NCI-H82 (cell line): ENCODE data around the gene SHC2.
"Not testable (repeated sequence)": the region's sequence is repeated elsewhere in the genome, so short reads cannot be mapped to it uniquely, and the experiment has no call there.

Experiments
- DNase-seq: peaks from one replicate; lab custom pipeline; 2025; lab: John Stamatoyannopoulos, UW

SHC2 gene

DNA sequence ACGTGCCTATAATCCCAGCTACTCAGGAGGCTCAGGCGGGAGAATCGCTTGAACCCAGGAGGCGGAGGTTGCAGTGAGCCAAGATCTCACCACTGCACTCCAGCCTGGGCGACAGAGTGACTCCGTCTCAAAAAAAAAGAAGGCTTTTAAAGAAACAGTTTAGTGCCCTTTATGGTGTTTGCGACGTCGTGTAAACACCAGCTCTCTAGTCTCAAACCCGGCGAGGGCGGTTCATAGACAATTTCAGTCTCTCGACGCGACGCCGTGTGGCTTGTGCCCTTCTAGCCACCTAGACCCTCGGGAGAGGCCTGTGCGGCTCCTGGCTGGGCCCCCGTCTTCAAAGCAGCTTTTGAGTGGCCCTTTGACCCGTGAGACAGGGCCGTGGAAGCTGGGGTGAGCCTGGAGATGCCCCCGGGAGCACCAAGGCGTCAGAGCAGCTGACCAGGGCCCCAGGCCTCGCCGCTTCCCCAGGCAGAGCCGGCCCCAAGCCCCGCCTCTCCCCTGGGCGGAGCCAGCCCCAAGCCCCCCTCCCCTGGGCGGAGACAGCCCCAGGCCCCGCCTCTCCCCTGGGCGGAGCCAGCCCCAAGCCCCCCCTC is 30.4 kb upstream of the SHC2 start:
- DNase-seq: no peak

DNA sequence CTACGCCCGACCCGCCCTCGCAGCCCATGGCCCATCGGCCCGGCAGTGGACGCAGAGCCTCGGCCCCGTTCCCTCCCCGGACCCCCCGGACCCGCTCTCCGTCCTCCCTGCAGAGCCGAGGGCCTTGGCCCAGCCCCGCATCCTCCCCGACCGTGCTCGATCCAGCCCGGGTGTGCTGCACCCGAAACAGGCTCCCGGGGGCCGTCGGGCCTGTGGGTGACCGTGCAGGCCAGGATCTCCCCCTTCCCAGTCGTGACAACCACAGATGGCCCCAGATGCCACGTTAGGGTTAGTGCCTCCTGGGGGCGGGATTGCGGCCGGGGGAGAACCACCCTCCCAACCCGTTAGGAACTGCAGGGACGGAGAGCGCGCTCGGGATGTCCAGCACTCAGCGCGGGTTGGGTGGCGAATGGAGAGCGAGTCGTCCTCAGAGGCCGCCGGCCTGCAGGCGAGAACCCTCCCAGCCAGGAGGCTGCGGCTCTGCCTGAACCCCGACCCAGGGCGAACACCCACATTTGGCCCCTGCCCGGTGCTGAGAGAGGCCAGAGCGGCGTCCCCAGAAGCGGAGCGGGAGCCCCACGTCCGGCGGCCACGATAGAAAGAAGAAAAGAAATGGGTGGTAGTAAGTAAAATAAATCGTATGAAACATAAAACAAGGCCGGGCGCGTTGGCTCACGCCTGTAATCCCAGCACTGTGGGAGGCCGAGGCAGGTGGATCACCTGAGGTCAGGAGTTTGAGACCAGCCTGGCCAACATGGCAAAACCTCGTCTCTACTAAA is 28.8 kb upstream of the SHC2 start:
- DNase-seq: no peak

DNA sequence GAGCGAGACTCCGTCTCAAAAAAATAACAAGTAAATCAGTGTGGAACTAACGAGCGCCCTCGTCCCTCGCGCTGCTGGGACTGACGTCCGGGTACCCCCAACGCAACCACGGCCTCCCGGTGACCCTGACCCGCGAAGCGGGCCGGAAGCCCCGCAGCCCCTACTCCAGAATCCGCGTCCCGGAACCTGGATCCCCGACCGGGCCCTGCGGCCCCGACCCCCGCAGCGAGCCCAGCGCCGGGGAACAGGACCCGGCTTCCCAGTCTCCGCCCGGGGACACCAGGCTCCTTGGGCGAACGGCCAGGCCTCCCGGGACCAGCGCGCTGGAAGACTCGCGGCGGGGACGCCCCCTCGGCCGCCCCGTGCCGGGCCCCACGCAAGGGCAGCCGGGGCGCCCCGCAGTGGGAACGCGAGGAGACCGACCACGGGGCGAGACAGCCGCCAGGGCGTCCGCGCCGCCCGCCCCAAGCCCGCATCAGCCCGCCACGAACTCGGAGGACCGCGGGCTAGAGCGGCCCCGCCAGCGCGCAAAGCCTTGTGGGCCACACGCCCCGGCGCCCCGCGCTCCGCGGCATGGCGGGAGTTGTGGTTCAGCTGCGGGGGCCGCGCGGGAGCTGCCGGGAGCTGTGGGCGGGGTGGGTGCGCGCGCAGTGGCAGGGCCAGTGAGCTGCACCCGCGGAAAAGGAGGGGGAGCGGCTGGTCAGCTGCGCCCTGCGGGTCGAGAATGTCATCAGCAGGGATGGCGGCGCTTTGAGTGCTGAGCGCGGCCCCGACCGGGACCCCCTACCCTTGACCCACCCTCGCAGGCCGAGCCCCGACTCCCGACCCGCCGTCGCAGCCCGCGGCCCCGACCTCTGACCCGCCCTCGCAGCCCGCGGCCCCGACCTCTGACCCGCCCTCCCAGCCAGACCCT is 27.9 kb upstream of the SHC2 start:
- peak; percentile 92 for DNase-seq

DNA sequence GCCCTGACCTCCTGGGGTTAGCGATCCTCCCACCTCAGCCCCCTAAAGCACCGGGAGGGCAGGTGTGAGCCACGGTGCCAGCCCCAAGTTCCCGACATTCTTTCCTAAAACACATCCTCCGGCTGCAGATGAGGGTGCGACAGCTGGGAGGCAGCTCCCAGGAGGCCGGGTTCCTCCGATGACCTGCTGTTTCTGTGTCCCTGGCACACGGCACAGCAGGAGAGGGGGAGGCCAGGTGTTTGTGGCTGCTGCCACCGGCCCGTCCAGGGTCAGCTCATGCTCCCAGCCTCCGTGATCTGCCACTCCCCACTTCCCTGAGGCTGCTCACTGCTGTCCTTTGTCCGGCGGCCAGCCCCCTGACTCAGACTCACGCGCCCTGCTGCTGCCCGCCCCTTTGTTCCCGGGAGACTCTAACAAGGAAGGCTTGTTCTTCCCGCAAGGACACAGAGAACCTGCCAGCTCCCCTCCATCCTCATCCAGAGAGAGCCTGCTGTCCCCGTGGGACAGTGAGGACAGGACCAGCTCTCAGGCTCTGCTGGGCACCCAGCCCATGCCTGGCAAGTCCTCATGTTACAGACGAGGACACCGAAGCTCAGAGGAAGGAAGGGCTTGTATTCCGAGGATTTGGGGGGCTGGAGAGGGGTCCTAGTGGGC is 24.9 kb upstream of the SHC2 start:
- peak; percentile 29 for DNase-seq

DNA sequence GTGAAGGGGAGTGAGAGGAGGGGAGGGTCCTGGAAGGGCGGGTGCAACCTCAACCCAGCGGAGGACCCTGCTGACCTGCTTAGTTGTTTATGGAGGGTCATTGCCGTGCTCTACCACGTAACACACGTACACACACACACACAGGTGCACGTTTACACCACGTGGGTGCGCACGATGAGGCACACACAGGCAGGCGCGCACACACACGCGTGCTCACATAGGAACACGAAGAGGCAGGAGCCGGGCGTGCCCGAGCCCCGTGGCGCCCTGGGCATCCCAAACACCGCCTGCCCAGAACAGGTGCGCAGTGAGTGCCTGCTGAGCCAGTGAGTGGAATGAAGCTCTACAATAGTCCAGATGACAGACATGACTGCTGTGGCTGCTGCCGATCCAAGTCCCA is 24.2 kb upstream of the SHC2 start:
- DNase-seq: no peak

DNA sequence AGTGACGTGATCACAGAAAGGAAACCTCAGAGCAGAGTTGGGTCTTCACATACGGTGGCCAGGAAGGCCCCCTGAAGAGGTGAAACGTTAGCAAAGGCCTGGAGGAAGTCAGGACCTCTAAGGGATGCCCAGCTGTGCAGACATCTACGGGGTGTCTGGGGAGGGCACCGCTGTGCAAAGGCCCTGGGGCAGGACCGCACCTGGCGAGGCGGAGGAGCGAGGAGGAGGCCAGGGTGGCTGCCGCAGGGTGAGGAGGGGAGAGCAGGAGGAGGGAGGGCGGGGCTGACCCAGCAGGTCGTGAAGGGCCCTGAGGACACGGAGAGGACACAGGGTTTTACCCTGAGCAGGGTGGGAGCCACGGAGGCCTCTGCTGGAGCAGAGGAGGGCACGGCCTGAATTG is 23.7 kb upstream of the SHC2 start:
- DNase-seq: no peak

DNA sequence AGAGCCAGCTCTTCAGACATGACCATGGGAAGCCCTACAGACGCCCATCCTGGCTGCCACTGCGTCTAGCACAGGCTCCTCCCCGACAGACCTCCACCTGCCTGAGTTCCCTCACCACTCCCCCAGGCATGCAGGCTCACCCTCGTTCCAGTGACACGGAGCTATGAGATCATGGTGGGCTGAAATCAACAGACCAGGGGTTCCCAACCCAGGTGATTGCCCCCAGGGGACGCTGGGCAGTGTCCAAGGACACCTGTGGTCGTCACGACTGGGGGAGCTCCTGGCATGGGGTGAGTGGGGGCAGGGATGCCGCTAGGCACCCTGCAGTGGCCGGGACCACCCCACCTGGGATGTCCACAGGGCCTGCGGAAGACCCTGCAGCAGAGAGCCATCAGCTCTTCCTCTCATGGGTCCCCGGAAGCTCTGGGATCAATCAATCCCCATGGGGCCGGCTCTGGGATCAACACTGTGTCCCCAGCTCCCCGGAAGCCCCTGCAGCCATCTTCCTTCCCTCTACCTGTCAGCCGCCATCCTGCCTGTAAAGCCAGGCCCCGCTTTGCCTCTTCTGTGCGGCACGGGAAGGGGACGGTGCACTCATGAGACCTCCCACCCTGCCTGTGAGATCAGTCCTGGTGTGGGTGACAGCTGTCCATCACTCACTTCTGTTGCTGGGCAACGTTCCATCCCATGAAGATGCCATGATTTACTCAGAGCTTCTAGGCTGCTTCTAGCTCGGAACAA is 22.7 kb upstream of the SHC2 start:
- peak; percentile 25 for DNase-seq

DNA sequence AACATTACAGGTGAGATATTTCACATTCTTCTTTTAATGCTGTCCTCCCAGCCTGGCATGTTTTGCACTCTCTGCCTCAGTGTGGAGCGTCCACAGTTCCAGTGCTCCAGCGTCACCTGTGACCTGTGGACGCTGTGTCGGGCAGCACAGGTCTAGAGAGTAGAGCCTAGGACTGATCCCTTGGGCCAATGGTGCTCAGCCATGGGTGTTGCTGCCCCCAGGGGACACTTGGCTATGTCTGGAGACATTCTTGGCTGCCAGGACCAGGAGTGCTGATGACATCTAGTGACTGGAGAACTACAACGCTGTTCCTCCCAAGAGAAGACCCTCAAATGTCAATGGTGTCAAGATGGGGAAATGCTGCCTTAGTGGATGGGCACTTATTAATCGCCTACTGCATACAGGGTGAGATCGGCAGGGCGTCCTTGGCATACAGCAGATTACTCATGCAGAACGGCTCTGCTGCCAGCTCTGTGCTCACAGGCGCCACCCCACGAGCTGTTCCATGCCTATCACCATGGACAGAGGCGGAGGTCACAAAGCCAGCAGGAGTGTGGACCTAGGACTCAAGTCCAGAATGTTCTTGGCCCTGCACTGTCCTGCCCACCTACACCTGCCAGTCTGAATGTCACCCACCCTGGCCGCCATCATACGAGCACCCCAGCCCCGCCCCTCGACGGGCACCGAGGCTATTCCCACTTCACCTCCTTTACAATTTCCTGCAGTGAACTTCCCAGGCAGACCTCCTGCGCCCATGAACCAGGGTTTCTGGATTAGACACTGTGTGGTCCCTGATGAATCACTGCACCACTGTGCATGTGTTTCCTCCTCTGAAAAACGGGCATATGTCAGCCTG is 21.6 kb upstream of the SHC2 start:
- no peak for DNase-seq

DNA sequence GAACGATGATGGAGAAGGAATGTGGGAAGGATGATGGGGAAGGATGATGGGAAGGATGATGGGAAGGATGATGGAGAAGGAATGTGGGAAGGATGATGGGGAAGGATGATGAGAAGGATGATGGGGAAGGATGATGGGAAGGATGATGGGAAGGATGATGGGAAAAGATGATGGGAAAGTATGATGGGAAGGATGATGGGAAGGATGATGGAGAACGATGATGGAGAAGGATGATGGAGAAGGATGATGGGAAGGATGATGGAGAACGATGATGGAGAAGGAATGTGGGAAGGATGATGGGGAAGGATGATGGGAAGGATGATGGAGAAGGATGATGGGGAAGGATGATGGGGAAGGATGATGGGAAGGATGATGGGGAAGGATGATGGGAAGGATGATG is 20.3 kb upstream of the SHC2 start:
- DNase-seq: not testable (repeated sequence)

DNA sequence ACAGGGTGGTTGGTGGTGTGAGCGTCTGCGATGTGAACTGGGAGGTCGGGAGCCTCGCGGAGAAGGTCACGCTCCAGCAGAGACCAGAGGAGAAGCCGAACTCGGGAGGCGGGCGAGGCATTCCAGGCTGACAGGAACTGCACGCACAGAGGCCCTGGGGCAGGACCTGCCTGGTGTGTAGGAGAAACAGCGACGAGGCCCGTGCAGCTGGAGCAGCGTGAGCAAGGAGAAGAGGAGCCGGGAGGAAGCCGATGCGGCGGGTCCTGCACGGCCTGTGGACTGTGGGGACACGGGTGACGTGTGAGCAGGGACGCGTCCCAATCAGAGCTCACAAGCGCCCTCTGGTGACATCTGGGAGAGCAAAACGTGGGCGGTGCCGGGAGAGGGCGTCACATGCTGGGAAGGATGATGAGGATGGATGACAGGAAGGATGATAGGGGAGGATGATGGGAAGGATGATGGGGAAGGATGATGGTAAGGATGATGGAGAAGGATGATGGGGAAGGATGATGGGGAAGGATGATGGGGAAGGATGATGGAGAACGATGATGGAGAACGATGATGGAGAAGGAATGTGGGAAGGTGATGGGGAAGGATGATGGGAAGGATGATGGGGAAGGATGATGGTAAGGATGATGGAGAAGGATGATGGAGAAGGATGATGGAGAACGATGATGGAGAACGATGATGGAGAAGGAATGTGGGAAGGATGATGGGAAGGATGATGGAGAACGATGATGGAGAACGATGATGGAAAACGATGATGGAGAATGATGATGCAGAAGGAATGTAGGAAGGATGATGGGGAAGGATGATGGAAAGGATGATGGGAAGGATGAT is 19.4 kb upstream of the SHC2 start:
- peak; percentile 83 for DNase-seq

DNA sequence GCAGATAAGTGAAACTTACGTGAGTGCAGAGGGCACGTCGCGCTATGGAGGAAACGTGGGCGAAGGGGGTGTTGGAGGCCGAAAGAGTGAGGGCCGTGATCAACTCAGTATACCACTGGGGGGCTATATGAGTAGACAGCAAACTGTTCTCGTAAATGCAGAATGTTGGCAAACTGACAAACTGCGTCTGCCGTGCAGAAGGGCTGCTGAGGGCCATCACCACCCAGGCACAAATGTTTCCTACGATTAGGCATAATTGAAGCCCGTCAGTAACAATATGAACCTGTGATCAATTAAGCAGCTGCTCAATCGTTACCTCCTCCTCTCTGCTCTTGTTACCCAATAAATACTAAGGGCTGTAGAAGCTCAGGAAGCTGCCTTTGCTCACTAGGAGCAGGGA is 18.1 kb upstream of the SHC2 start:
- DNase-seq: no peak

DNA sequence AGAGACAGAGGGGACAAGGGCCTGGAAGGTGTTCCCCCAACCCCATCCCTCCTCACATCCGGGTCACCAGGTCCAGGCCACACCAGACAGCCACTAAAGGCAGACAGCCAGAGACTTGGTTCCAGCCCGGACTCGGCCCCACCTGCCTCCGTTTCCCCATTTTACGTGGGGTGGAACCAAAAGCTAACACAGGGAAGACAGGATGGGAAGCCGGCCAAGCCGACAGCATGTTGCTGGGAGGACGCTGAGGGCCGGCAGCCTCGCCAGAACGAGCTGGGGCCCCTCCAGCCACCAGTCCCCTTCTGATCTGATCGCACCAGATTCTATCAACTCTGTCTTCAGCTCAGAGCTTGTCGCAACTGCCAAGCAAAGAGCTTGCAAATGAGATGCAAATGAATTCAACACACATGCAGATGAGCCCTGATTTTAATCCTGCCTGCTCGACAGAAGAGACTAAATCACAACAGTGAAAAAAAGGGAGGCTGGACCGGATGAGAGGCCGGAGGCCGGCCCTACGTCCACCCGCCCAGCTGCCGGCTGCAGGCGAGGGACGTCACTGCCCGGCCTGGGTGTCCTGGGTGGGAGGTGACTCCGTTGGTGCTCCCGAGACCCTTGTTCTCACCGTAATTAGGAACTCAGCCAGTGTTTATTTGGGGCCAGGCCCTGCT is 17.5 kb upstream of the SHC2 start:
- DNase-seq: no peak

DNA sequence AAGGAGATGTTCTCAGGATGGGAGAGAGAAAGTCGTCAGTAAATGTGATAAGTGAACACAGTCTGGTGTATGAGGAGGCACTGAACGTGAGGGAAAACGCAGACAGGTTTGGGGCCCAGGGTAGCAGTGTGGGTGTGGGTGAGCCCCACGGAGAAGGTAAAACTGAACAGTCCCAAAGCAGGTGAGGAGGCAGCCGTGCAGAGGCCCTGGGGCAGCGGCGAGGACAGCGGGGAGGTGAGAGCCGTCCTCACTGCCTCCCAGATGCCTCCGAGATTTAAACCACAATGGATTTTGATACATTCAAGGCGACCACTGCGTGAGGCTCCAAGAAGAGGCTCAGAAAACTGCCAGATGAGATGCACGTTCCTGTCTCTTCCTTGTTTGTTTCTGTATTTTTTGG is 14.5 kb upstream of the SHC2 start:
- DNase-seq: no peak

DNA sequence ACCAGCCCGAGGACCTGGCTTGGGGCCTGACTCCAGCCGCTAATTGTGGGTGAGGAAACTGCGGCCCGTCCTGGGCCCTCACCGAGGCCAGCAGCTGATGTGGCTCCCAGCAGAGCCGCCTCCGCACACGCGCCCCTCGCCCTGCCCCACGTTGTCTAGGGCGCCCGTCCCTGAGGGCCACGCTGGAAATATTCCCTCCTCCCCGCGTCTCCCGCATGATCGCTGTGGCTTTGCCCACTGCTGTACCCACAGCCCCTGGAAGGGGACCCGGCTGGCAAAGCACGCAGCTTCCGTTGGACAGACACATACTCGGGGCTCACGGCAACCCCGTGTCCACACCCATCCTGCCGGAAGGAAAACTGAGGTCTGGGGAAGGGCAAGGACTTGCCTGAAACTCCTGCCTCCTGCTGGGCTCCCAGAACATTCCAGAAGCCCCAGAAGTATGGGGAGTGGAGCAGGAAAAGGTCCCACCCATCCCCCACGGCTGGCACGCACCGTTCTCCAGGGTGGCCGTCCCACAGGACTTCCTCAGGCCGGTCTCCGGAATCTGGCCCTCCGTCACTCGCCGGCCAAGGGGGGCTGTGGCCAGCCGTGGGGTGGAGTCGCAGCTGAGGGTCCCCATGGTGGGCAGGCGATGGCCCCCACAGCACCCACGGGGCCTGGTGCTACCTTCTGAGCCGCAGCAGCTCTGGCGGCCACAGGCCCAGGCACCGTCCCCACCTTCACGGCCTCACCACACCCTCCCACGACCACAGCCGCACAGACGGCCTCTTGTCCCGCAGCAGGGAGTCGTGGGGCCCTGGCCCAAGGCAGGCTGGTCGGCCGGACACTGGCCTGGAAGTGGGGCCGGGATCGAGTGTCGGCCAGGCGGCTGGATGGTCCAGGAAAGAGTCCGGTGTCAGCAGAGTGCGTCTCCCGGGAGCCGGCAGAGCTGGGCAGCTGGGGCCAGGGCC is 13.6 kb upstream of the SHC2 start:
- no peak for DNase-seq

DNA sequence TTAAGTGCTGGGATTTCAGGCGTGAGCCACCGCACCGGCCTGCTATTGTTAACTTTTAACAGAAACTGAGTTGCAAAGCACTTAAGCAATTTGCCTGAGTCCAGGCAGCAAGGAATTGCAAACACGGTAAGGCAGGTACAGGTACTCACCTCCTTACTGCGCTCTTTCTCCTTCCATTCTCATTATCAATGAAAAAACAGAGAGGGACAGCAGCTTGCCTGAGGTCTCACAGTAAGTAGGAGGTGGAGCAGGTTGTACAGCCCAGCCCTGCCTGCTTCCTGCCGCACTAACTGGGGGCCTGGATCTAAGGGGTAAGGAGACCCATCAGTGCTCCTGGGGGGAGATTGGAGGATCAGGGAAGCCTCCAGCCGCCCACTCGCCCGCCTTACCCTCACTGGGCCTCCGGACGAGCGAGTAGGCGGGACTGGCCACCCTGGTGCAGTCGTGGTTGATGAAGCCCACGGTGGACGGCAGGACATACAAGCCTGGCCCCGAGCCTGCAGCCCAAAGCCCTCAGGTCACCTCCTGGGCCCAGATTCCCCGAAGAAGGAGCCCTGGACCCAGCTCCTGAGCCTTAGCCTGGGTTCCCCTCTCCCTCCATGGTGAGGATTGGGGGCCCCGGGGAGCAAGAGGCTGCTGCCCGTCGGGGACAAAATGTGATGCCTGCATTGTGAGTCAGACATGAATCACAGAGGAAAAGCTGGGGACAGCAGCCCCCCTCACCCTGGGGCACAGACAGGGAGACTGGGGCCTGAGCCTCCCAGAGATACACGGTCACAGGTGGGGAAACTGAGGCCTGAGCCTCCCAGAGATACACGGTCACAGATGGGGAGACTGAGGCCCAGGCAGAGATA is 11.4 kb upstream of the SHC2 start:
- no peak for DNase-seq

DNA sequence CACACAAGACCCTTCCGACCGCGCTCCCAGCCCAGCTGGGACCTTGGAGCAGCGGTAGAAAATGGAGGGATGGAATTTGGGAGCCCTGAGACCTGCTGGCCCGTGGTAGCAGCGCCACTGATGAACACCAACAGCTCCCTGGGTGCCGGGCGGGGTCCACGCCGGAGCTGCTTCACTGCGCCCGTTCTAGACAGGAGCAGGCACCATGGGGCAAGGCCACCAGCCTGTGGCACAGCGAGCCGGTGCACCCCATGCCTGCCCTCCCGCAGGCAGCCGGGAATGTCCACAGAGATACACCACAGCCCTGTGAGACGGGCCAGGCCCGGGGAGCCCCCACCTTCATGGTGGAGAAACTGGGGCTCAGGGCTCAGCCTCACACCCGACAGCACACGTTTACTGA is 9.9 kb upstream of the SHC2 start:
- no peak for DNase-seq

DNA sequence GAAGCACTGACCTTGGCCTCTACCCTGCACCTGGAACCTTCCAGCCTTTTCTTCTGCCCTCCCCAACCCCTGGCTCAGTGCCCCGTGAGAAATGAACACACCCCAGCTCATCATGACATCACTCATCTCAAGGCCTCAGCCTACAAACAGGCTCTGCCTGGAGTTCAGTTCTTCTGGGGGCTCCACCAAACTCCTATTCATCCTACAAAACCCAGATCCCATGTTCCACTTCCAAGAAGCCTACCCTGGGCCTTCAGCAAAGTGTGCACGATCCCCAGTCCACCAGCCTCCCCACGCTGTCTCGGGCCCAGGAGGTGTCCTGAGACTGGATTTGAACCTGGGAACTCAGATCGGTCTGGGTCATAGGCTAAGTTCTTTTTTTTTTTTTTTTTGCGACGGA is 9.0 kb upstream of the SHC2 start:
- no peak for DNase-seq
